KMS-11 (cell line): ENCODE measurements around the gene AUTS2.

ENCODE experiments used
- H2AFZ ChIP-seq: fragments of 200-600 bp; sonication (generic); 2 replicates; pipeline ENCODE4 v1.6.1; 2016; ENCODE audit warnings: antibody characterized with exemption, mixed run types, low read depth
- H3K27ac ChIP-seq: fragments of 200-600 bp; sonication (generic); 2 replicates; pipeline ENCODE4 v1.6.1; 2016; ENCODE audit warnings: mild to moderate bottlenecking, mixed run types
- H3K27me3 ChIP-seq: fragments of 200-600 bp; sonication (generic); 2 replicates; pipeline ENCODE4 v1.6.1; 2017; ENCODE audit warnings: mild to moderate bottlenecking, low read depth, mixed run types, moderate library complexity; ENCODE audit not compliant: insufficient read depth
- H3K36me3 ChIP-seq: fragments of 200-600 bp; sonication (generic); 2 replicates; pipeline ENCODE4 v1.6.1; 2017; ENCODE audit warnings: mild to moderate bottlenecking, mixed run types; ENCODE audit not compliant: insufficient read depth
- H3K4me1 ChIP-seq: fragments of 200-600 bp; sonication (generic); 2 replicates; pipeline ENCODE4 v1.6.1; 2016; ENCODE audit warnings: mild to moderate bottlenecking, low read depth, mixed run types; ENCODE audit not compliant: poor library complexity, severe bottlenecking
- H3K4me2 ChIP-seq: fragments of 200-600 bp; sonication (generic); 2 replicates; pipeline ENCODE4 v1.7.0; 2016; ENCODE audit warnings: mild to moderate bottlenecking, mixed run types
- H3K4me3 ChIP-seq: fragments of 200-600 bp; sonication (generic); IDR thresholded peaks from 2 replicates; pipeline ENCODE4 v1.6.1; 2017; ENCODE audit warnings: low read depth, low read length, mixed read lengths; ENCODE audit not compliant: insufficient read depth
- H3K79me2 ChIP-seq: fragments of 200-600 bp; sonication (generic); 2 replicates; pipeline ENCODE4 v1.6.1; 2016; ENCODE audit warnings: low read depth, mixed run types; ENCODE audit not compliant: insufficient read depth
- H3K9ac ChIP-seq: fragments of 200-600 bp; sonication (generic); 2 replicates; pipeline ENCODE4 v1.6.1; 2016; ENCODE audit warnings: mild to moderate bottlenecking, mixed run types
- H4K20me1 ChIP-seq: fragments of 200-600 bp; sonication (generic); 2 replicates; pipeline ENCODE4 v1.6.1; 2016; ENCODE audit warnings: mild to moderate bottlenecking, mixed run types; ENCODE audit not compliant: insufficient read depth
- TF ChIP-seq, protein P1 (sequence below): fragments of 200-600 bp; sonication (generic); conservative IDR thresholded peaks from 2 replicates; pipeline ENCODE4 v1.6.1; 2017; ENCODE audit warnings: low read depth, mild to moderate bottlenecking, antibody characterized with exemption, low read length, moderate library complexity, mixed read lengths

AUTS2 gene

DNA sequence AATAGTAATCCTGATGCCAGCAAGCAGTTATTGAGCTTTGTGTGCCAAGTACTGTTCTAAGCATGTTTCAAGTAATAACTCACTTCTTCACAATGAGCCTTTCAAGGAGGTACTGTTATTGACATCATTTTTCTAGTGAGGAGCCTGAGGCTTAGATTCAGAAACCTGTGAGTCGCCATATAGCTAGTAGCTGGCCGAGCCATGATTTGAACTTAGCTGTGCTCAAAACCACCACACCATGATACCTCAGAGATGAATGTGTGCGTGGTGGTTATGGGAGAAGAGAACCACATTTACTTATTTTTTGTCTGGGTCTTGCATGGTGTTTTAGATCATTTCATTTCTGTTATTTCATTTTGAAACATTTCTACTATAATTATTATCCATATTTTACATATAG, 578.9 kb downstream of the AUTS2 start:
- peak overlapping the region; percentile 57 for H3K4me2 ChIP-seq
- H3K79me2 ChIP-seq, result no peaks in the 10 kb centered on the region
- H2AFZ ChIP-seq, result peak overlapping the region; percentile 3; the same call in 1 of the 2 replicates
- no peaks in the 10 kb centered on the region for H4K20me1 ChIP-seq
- no peaks in the 10 kb centered on the region for H3K36me3 ChIP-seq
- peak overlapping the region; percentile 69 for H3K27ac ChIP-seq
- peak overlapping the region; percentile 0; the same call in 1 of the 2 replicates for H3K9ac ChIP-seq
- TF ChIP-seq, protein P1, sequence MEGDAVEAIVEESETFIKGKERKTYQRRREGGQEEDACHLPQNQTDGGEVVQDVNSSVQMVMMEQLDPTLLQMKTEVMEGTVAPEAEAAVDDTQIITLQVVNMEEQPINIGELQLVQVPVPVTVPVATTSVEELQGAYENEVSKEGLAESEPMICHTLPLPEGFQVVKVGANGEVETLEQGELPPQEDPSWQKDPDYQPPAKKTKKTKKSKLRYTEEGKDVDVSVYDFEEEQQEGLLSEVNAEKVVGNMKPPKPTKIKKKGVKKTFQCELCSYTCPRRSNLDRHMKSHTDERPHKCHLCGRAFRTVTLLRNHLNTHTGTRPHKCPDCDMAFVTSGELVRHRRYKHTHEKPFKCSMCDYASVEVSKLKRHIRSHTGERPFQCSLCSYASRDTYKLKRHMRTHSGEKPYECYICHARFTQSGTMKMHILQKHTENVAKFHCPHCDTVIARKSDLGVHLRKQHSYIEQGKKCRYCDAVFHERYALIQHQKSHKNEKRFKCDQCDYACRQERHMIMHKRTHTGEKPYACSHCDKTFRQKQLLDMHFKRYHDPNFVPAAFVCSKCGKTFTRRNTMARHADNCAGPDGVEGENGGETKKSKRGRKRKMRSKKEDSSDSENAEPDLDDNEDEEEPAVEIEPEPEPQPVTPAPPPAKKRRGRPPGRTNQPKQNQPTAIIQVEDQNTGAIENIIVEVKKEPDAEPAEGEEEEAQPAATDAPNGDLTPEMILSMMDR, result no peak
- no peaks in the 10 kb centered on the region for H3K27me3 ChIP-seq
- no peak overlapping the region for H3K4me3 ChIP-seq
- H3K4me1 ChIP-seq, result peaks cover 52% of the 10 kb centered on the region

DNA sequence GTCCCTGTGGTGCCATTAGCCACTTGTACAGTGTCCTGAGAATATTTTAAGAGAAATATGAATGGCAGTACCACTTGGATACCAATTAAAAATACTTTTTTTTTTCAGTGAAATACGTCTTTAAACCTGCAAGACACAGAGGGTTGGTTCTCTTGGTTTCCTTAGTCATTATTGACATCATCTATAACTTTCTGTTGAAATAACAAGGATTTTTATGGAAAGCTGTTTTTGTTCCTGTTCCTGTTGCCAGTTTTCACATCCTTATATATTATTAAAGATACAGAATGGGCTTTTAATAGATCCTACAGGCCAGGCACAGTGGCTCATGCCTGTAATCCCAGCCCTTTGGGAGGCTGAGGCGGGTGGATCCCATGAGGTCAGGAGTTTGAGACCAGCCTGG, 579.9 kb downstream of the AUTS2 start:
- H3K4me1 ChIP-seq, result peaks cover 52% of the 10 kb centered on the region
- H3K79me2 ChIP-seq, result no peaks in the 10 kb centered on the region
- H3K36me3 ChIP-seq, result no peaks in the 10 kb centered on the region
- no peak overlapping the region for H3K9ac ChIP-seq
- H3K4me2 ChIP-seq, result peak overlapping the region; percentile 57; the same call in 1 of the 2 replicates
- no peak overlapping the region for H3K4me3 ChIP-seq
- no peak overlapping the region for H2AFZ ChIP-seq
- H4K20me1 ChIP-seq, result no peaks in the 10 kb centered on the region
- TF ChIP-seq, protein P1, result no peak
- no peaks in the 10 kb centered on the region for H3K27me3 ChIP-seq
- peak overlapping the region; percentile 69; the same call in 1 of the 2 replicates for H3K27ac ChIP-seq

DNA sequence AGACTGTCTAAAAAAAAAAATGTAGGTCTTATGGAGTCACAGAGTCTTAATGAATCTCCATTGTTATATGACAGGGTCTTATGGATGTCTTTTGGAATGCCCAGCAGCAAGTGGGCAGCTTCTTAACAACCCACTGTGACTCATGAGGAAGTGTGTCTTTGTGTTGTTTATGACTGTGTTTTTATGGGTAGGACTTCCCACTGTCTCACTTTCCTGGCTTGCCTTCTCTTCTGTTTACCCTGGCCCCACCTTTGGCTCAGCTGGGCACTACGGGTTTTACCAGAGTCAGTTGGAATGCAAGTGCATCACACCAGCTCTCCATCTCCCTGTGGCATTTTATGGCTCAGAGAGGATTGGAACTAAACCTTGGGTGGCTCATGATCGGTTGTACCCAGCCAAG, 580.5 kb downstream of the AUTS2 start:
- H3K36me3 ChIP-seq, result no peaks in the 10 kb centered on the region
- H3K27ac ChIP-seq, result no peak overlapping the region
- TF ChIP-seq, protein P1, result no peak
- no peak overlapping the region for H3K9ac ChIP-seq
- no peak overlapping the region; the same call in 1 of the 2 replicates for H3K4me2 ChIP-seq
- H4K20me1 ChIP-seq, result no peaks in the 10 kb centered on the region
- H3K4me3 ChIP-seq, result no peak overlapping the region
- peaks cover 46% of the 10 kb centered on the region for H3K4me1 ChIP-seq
- H3K27me3 ChIP-seq, result no peaks in the 10 kb centered on the region
- H3K79me2 ChIP-seq, result no peaks in the 10 kb centered on the region
- H2AFZ ChIP-seq, result no peak overlapping the region

DNA sequence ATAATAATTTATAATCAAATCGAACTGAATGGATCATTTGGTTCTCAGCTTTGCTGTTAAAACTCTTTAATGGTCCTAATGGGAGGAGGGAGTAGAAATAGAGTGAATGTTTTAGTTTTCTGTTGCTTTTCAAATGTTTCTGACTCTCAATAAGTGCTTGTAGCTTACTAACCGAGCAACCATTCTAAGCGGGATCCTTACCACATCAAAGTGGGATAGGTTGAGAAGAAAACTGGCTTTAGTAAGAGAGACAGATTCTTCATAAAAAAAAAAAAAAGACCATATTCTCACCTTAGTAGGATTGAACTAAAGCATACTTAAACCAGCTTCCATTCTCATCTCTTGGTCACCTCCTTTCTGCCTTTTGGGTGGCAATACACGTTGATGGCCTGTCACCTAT, 584.2 kb downstream of the AUTS2 start:
- H3K4me1 ChIP-seq, result peaks cover 24% of the 10 kb centered on the region
- TF ChIP-seq, protein P1, result no peak

More for the DNA sequence above, 584.2 kb downstream of the AUTS2 start:
- Histone ChIP-seq H3K36me3 (no peaks in the 10 kb centered on the region), H3K9ac (no peak overlapping the region), H4K20me1 (no peaks in the 10 kb centered on the region), H3K79me2 (no peaks in the 10 kb centered on the region), H3K27ac (no peak overlapping the region), H2AFZ (no peak overlapping the region), H3K4me2 (no peak overlapping the region), H3K27me3 (no peaks in the 10 kb centered on the region), H3K4me3 (no peak overlapping the region)
